Esophagus squamous epithelium (tissue), 5 donors: Measurements from ENCODE around the gene MAPK8IP1. TPM values are rescaled to one million over a fixed set of nuclear protein-coding genes. Genes with fewer than 3 reads are reported as not detected.

Experiments used
- DNase-seq: peaks from one replicate; lab custom pipeline; 2025; lab: John Stamatoyannopoulos, UW
- H3K27ac ChIP-seq, 4 donors: fragments of 200-600 bp; sonication (generic); one replicate each; pipeline ENCODE4 v1.5.1; 2016 to 2019; ENCODE audit warnings: mild to moderate bottlenecking in 1 of 4
- H3K27me3 ChIP-seq, 4 donors: fragments of 200-600 bp; sonication (generic); 1 replicate in 3 of 4; 2 replicates in 1 of 4; pipeline versions ENCODE4 v1.5.1 to v1.6.0; 2017 to 2021; ENCODE audit warnings: antibody characterized with exemption in 1 of 4
- H3K36me3 ChIP-seq, 3 donors: fragments of 200-600 bp; sonication (generic); one replicate each; pipeline ENCODE4 v1.5.1; 2016 to 2019
- H3K4me1 ChIP-seq, 3 donors: fragments of 200-600 bp; sonication (generic); one replicate each; pipeline ENCODE4 v1.5.1; 2017 to 2019
- H3K4me3 ChIP-seq, 4 donors: fragments of 200-600 bp; sonication (generic); 1 replicate in 3 of 4; 2 replicates in 1 of 4; pipeline ENCODE4 v1.5.1; 2016 to 2019; ENCODE audit warnings: mild to moderate bottlenecking in 2 of 4, moderate library complexity in 1 of 4
- H3K9me3 ChIP-seq, 3 donors: fragments of 200-600 bp; sonication (generic); one replicate each; pipeline ENCODE4 v1.5.1; 2016 to 2019
- CTCF ChIP-seq, 6 experiments: fragments of 450-650 bp in 4 of 6; fragments of 200-600 bp in 2 of 6; sonication (generic) in 2 of 6; IDR thresholded peaks; one replicate each; pipeline ENCODE4 v1.5.1; 2016 to 2019; ENCODE audit warnings: antibody characterized with exemption in 6 of 6, mild to moderate bottlenecking in 4 of 6, moderate library complexity in 4 of 6
- POLR2A ChIP-seq, 4 donors: fragments of 450-650 bp; IDR thresholded peaks; one replicate each; pipeline ENCODE4 v1.6.1; 2017; ENCODE audit warnings: antibody characterized with exemption in 4 of 4, mild to moderate bottlenecking in 4 of 4, moderate library complexity in 3 of 4
- WGBS, 2 donors: methylation state at CpG; one replicate each; pipeline ENCODE4 v1.1.5; 2018; 5-methylcytosine and 5-hydroxymethylcytosine counted together
- intact Hi-C: fragments of 100-400 bp; cut with DNase I; formaldehyde crosslinking; loops from one replicate; pipeline ENCODE4 v1.15.0; 2022
- total RNA-seq, 4 donors: library from RNA; depleted of rRNA; stranded (reverse); fragments of >200 nt; gene quantifications; one replicate each; pipeline ENCODE4 v1.1.0, GENCODE V29; 2016
- donor health status: DM: yes; HTN: yes; CAD: no.

Gene MAPK8IP1
- total RNA-seq, 4 donors from 2014 or later: 0.57 to 4.0 (median 1.3) TPM

- H3K27ac ChIP-seq: no peak overlapping the region
- intact Hi-C loops: no loop called here
- no peak overlapping the region for H3K4me3 ChIP-seq
- TF ChIP-seq POLR2A (IDR thresholded peaks at IDR 0.05) (no peak), CTCF (IDR thresholded peaks at IDR 0.05) (no peak)
- H3K9me3 ChIP-seq: no peaks in the 10 kb centered on the region
- peaks cover 8 to 99% (median 48%) of the 10 kb centered on the region in 3 donors for H3K36me3 ChIP-seq
- H3K4me1 ChIP-seq: peaks cover 5 to 14% (median 11%) of the 10 kb centered on the region in 3 donors
- no peak for DNase-seq
- H3K27me3 ChIP-seq: no peaks in the 10 kb centered on the region
These were observed 21.4 kb upstream of the MAPK8IP1 start for GRCh38 chr11:45864041-45864440.

GRCh38 chr11:45869551-45869950 is 15.9 kb upstream of the MAPK8IP1 start:
- H3K27ac ChIP-seq: no peak overlapping the region
- peaks cover 23 to 100% (median 47%) of the 10 kb centered on the region in 3 donors for H3K36me3 ChIP-seq
- no peaks in the 10 kb centered on the region for H3K27me3 ChIP-seq
- TF ChIP-seq POLR2A (IDR thresholded peaks at IDR 0.05): no peak
- no peak for TF ChIP-seq CTCF (IDR thresholded peaks at IDR 0.05)
- no peaks in the 10 kb centered on the region for H3K4me1 ChIP-seq
- no peak for DNase-seq
- H3K9me3 ChIP-seq: no peaks in the 10 kb centered on the region
- no peak overlapping the region for H3K4me3 ChIP-seq
- WGBS, 2 donors: 76% methylated on average over 3 of the region's 12 CpGs; no CpG with 5 or more reads in 1 of the 2 donors
- intact Hi-C loops: no loop called here

GRCh38 chr11:45870706-45871105 is 14.7 kb upstream of the MAPK8IP1 start:
- no peaks in the 10 kb centered on the region for H3K4me1 ChIP-seq
- WGBS, 2 donors: 93% methylated on average over 3 of the region's 4 CpGs; no CpG with 5 or more reads in 1 of the 2 donors
- H3K9me3 ChIP-seq: no peaks in the 10 kb centered on the region
- intact Hi-C loops: no loop called here
- TF ChIP-seq POLR2A (IDR thresholded peaks at IDR 0.05) (no peak), CTCF (IDR thresholded peaks at IDR 0.05) (no peak)
- H3K36me3 ChIP-seq: peaks cover 23 to 100% (median 49%) of the 10 kb centered on the region in 3 donors
- no peaks in the 10 kb centered on the region for H3K27me3 ChIP-seq
- no peak overlapping the region for H3K27ac ChIP-seq
- no peak overlapping the region for H3K4me3 ChIP-seq
- no peak for DNase-seq

- H3K36me3 ChIP-seq: peaks cover 23 to 100% (median 45%) of the 10 kb centered on the region in 3 donors
- no peaks in the 10 kb centered on the region for H3K4me1 ChIP-seq
- intact Hi-C loops: no loop called here
- H3K4me3 ChIP-seq: no peak overlapping the region
- no peak for DNase-seq
- TF ChIP-seq POLR2A (IDR thresholded peaks at IDR 0.05): no peak
- no peak for TF ChIP-seq CTCF (IDR thresholded peaks at IDR 0.05)
- H3K9me3 ChIP-seq: no peaks in the 10 kb centered on the region
- no peaks in the 10 kb centered on the region for H3K27me3 ChIP-seq
- 73 to 100% methylated on average over 1 to 2 of the region's 2 CpGs for WGBS, 2 donors
- no peak overlapping the region for H3K27ac ChIP-seq
These were observed 13.8 kb upstream of the MAPK8IP1 start for GRCh38 chr11:45871638-45872037.

GRCh38 chr11:45872651-45873356 is 12.6 kb upstream of the MAPK8IP1 start:
- Histone ChIP-seq H3K27me3 (no peaks in the 10 kb centered on the region), H3K9me3 (no peaks in the 10 kb centered on the region), H3K27ac (no peak overlapping the region), H3K36me3 (peaks cover 23 to 100% (median 45%) of the 10 kb centered on the region in 3 donors), H3K4me3 (no peak overlapping the region), H3K4me1 (no peaks in the 10 kb centered on the region)
- intact Hi-C loops: no loop called here
- no peak for DNase-seq
- whole genome bisulfite sequencing, 2 donors: 67 to 72% methylated on average over 8 to 9 of the region's 9 CpGs
- no peak for TF ChIP-seq POLR2A (IDR thresholded peaks at IDR 0.05)
- TF ChIP-seq CTCF (IDR thresholded peaks at IDR 0.05): peak in 4 of 6 experiments; percentile 44 to 66 (median 51)
